Erythroblast (primary cell): ENCODE data around the gene DHRS9.

Experiments
- DNase-seq, 2 experiments: peaks; one replicate each; lab custom pipeline; 2025; lab: John Stamatoyannopoulos, UW
- GATA1 ChIP-seq: IDR thresholded peaks from 2 replicates; pipeline ENCODE4 v1.6.1; 2011; ENCODE audit warnings: low read depth, mild to moderate bottlenecking, control low read depth, low read length, moderate library complexity
- POLR2A ChIP-seq: IDR thresholded peaks from 2 replicates; pipeline ENCODE4 v1.6.1; 2011; ENCODE audit warnings: mild to moderate bottlenecking, low read length

DHRS9 gene

GRCh38 chr2:169073211-169073962 lies 4.0 kb downstream of the DHRS9 start:
- DNase-seq: peak; percentile 29 to 40
- no peak for TF ChIP-seq GATA1
- no peak for TF ChIP-seq POLR2A

GRCh38 chr2:169073963-169074751 lies 4.8 kb downstream of the DHRS9 start:
- TF ChIP-seq GATA1: no peak
- no peak for TF ChIP-seq POLR2A
- no peak for DNase-seq

GRCh38 chr2:169077674-169078240 lies 8.4 kb downstream of the DHRS9 start:
- TF ChIP-seq POLR2A (no peak), GATA1 (no peak)
- DNase-seq: peak in 1 of 2 experiments; percentile 13

- DNase-seq: peak in 1 of 2 experiments; percentile 8
- TF ChIP-seq GATA1 (no peak), POLR2A (no peak)
These were observed 11.1 kb downstream of the DHRS9 start for GRCh38 chr2:169080250-169081069.

GRCh38 chr2:169081551-169081950 lies 12.2 kb downstream of the DHRS9 start:
- DNase-seq: peak in 1 of 2 experiments; percentile 31
- TF ChIP-seq POLR2A (no peak), GATA1 (no peak)

GRCh38 chr2:169082995-169083394 lies 13.6 kb downstream of the DHRS9 start:
- DNase-seq: no peak

GRCh38 chr2:169086893-169087467 lies 17.6 kb downstream of the DHRS9 start:
- DNase-seq: no peak

More at GRCh38 chr2:169082995-169083394, 13.6 kb downstream of the DHRS9 start:
- TF ChIP-seq POLR2A (no peak), GATA1 (no peak)

GRCh38 chr2:169087757-169088379 lies 18.5 kb downstream of the DHRS9 start:
- TF ChIP-seq GATA1: no peak
- no peak for TF ChIP-seq POLR2A
- DNase-seq: no peak

More at GRCh38 chr2:169086893-169087467, 17.6 kb downstream of the DHRS9 start:
- no peak for TF ChIP-seq GATA1
- TF ChIP-seq POLR2A: no peak

GRCh38 chr2:169089182-169089581 lies 19.8 kb downstream of the DHRS9 start:
- no peak for DNase-seq
- no peak for TF ChIP-seq POLR2A
- no peak for TF ChIP-seq GATA1

- TF ChIP-seq GATA1 (no peak), POLR2A (no peak)
- DNase-seq: no peak
These were observed 20.9 kb downstream of the DHRS9 start for GRCh38 chr2:169090133-169090820.

GRCh38 chr2:169091256-169091655 lies 21.9 kb downstream of the DHRS9 start:
- no peak for DNase-seq
- TF ChIP-seq POLR2A (no peak), GATA1 (no peak)
